HCT116 (cell line): ENCODE data around the gene FUT6. TPM values are rescaled to one million over a fixed set of nuclear protein-coding genes. Genes with fewer than 3 reads are reported as not detected.
"Not testable (repeated sequence)": the region's sequence is repeated elsewhere in the genome, so short reads cannot be mapped to it uniquely, and the experiment has no call there.

Experiments used
- ATAC-seq: fragments of 200-7000 bp; cut with Tn5 transposase; 2 replicates; pipeline ENCODE4 v1.9.1; 2020; ENCODE audit warnings: mild to moderate bottlenecking, moderate library complexity
- BruUV-seq: library from RNA; stranded (reverse); fragments of 400-500 nt; replicated peaks from 2 replicates; lab custom pipeline; 2021; lab: Mats Ljungman, UMichigan
- CTCF ChIA-PET: fragments of 300-600 bp; sonication (Branson Sonifier 250); formaldehyde crosslinking; loops from one replicate; lab custom pipeline; 2021; ENCODE audit warnings: antibody characterized with exemption; lab: Charles Lee
- POLR2A ChIA-PET: fragments of 300-600, 350-600 bp; sonication (Branson Sonifier 250); formaldehyde crosslinking; loops from one replicate; lab custom pipeline; 2021; ENCODE audit warnings: antibody characterized with exemption; lab: Charles Lee
- RAD21 ChIA-PET, 2 experiments: fragments of 300-600 bp; sonication (Branson Sonifier 250); formaldehyde crosslinking; loops; one replicate each; lab custom pipeline; 2023; ENCODE audit warnings: low total read pairs in 2 of 2; ENCODE audit not compliant: uncharacterized antibody in 2 of 2, unreplicated experiment in 2 of 2, low non-redundant PET in 1 of 2; lab: Charles Lee
- DNase-seq: peaks from one replicate; pipeline ENCODE4 v3.0.0-alpha.2; 2010; ENCODE audit warnings: low read depth, low spot score
- H2AFZ ChIP-seq: fragments of 200-600 bp; shearing (Covaris generic), sonication (generic); 2 replicates; pipeline ENCODE4 v1.6.1; 2017; ENCODE audit warnings: low read depth, mixed run types, mixed read lengths, antibody characterized with exemption, low read length; ENCODE audit not compliant: poor library complexity, severe bottlenecking
- H3K27ac ChIP-seq: 2 replicates; pipeline ENCODE4 v1.5.1; 2012; ENCODE audit warnings: low read depth, low read length
- H3K27me3 ChIP-seq: fragments of 200-600 bp; sonication (generic); 2 replicates; pipeline ENCODE4 v1.6.1; 2016; ENCODE audit warnings: mixed run types, low read length, mixed read lengths; ENCODE audit not compliant: insufficient read depth
- H3K36me3 ChIP-seq, 2 experiments: fragments of 200-500 bp in 1 of 2; fragments of 200-600 bp in 1 of 2; sonication (Bioruptor generic) in 1 of 2; sonication (generic) in 1 of 2; 2 replicates each; pipeline versions ENCODE4 v1.5.1 to v1.6.1; 2014 to 2016; ENCODE audit warnings: low read length in 2 of 2, inconsistent platforms in 1 of 2, mixed read lengths in 1 of 2, mixed run types in 1 of 2; ENCODE audit not compliant: insufficient read depth in 2 of 2, control insufficient read depth in 1 of 2
- H3K4me1 ChIP-seq, 2 experiments: fragments of 200-600 bp in 1 of 2; sonication (generic) in 1 of 2; 2 replicates each; pipeline versions ENCODE4 v1.5.1 to v1.6.1; 2012 to 2017; ENCODE audit warnings: low read length in 2 of 2, inconsistent platforms in 1 of 2, mild to moderate bottlenecking in 1 of 2, mixed read lengths in 1 of 2, mixed run types in 1 of 2, moderate library complexity in 1 of 2; ENCODE audit not compliant: insufficient read depth in 2 of 2, control insufficient read depth in 1 of 2
- H3K4me2 ChIP-seq: fragments of 200-600 bp; sonication (generic); 2 replicates; pipeline ENCODE4 v1.6.1; 2017; ENCODE audit warnings: mixed run types, low read length, mixed read lengths
- H3K4me3 ChIP-seq, 2 experiments: fragments of 200-600 bp in 1 of 2; sonication (generic) in 1 of 2; replicated peaks in 1 of 2; 2 replicates each; pipeline ENCODE4 v1.5.1; 2011 to 2016; ENCODE audit warnings: low read length in 2 of 2, control low read depth in 1 of 2, low read depth in 1 of 2, mild to moderate bottlenecking in 1 of 2, mixed read lengths in 1 of 2, mixed run types in 1 of 2
- H3K79me2 ChIP-seq: fragments of 200-600 bp; sonication (generic); 2 replicates; pipeline ENCODE4 v1.6.1; 2017; ENCODE audit warnings: mild to moderate bottlenecking, mixed run types, low read length, moderate library complexity, mixed read lengths; ENCODE audit not compliant: insufficient read depth
- H3K9ac ChIP-seq: fragments of 200-600 bp; sonication (generic); 2 replicates; pipeline ENCODE4 v1.6.1; 2016; ENCODE audit warnings: low read length, mixed read lengths
- H3K9me2 ChIP-seq: fragments of 200-600 bp; sonication (generic), shearing (Covaris generic); 2 replicates; pipeline ENCODE4 v1.6.1; 2017; ENCODE audit warnings: mixed run types, mild to moderate bottlenecking, moderate library complexity; ENCODE audit not compliant: insufficient read depth
- H3K9me3 ChIP-seq, 2 experiments: fragments of 200-500 bp in 1 of 2; fragments of 200-600 bp in 1 of 2; sonication (Bioruptor generic) in 1 of 2; sonication (generic) in 1 of 2; 2 replicates each; pipeline ENCODE4 v1.6.1; 2014 to 2017; ENCODE audit warnings: low read length in 2 of 2, mixed read lengths in 2 of 2, inconsistent platforms in 1 of 2, low read depth in 1 of 2, mild to moderate bottlenecking in 1 of 2, mixed run types in 1 of 2, moderate library complexity in 1 of 2; ENCODE audit not compliant: control insufficient read depth in 1 of 2, insufficient read depth in 1 of 2
- H4K20me1 ChIP-seq: fragments of 200-600 bp; sonication (generic), shearing (Covaris generic); 2 replicates; pipeline ENCODE4 v1.6.1; 2017; ENCODE audit warnings: mixed run types, mild to moderate bottlenecking, moderate library complexity; ENCODE audit not compliant: insufficient read depth
- EZH2 ChIP-seq: fragments of 200-600 bp; sonication (generic); IDR thresholded peaks from 2 replicates; pipeline ENCODE4 v1.6.1; 2017; ENCODE audit warnings: antibody characterized with exemption, mixed run types
- POLR2A ChIP-seq: IDR thresholded peaks from 2 replicates; pipeline ENCODE4 v1.7.0; 2011; ENCODE audit warnings: borderline replicate concordance; ENCODE audit not compliant: insufficient read depth, insufficient read length; ENCODE audit errors: extremely low read depth
- TCF7L2 ChIP-seq: IDR thresholded peaks from 2 replicates; pipeline ENCODE4 v1.7.0; 2011; ENCODE audit warnings: borderline replicate concordance, inconsistent platforms; ENCODE audit not compliant: insufficient read depth, insufficient read length; ENCODE audit errors: extremely low read depth
- ZNF274 ChIP-seq: fragments of 200-500 bp; sonication (Bioruptor generic); IDR thresholded peaks from 2 replicates; pipeline ENCODE4 v1.6.1; 2014; ENCODE audit warnings: mild to moderate bottlenecking, low read depth, low read length, inconsistent platforms
- intact Hi-C: fragments of 100-400 bp; cut with micrococcal nuclease; formaldehyde crosslinking; loops from 2 replicates; pipeline ENCODE4 v1.10.0; 2022
- total RNA-seq: library from RNA; stranded (reverse); gene quantifications from one replicate; pipeline ENCODE4 v1.2.1, GENCODE V29; 2021; ENCODE audit not compliant: unreplicated experiment
- TF ChIP-seq, protein P1 (sequence below): IDR thresholded peaks from 2 replicates; pipeline ENCODE4 v1.6.1; 2012; ENCODE audit warnings: low read depth
- TF ChIP-seq, protein P2 (sequence below): IDR thresholded peaks from 2 replicates; pipeline ENCODE4 v1.6.1; 2012

FUT6 gene
- total RNA-seq, 1 experiment from 2014 or later = not detected

DNA sequence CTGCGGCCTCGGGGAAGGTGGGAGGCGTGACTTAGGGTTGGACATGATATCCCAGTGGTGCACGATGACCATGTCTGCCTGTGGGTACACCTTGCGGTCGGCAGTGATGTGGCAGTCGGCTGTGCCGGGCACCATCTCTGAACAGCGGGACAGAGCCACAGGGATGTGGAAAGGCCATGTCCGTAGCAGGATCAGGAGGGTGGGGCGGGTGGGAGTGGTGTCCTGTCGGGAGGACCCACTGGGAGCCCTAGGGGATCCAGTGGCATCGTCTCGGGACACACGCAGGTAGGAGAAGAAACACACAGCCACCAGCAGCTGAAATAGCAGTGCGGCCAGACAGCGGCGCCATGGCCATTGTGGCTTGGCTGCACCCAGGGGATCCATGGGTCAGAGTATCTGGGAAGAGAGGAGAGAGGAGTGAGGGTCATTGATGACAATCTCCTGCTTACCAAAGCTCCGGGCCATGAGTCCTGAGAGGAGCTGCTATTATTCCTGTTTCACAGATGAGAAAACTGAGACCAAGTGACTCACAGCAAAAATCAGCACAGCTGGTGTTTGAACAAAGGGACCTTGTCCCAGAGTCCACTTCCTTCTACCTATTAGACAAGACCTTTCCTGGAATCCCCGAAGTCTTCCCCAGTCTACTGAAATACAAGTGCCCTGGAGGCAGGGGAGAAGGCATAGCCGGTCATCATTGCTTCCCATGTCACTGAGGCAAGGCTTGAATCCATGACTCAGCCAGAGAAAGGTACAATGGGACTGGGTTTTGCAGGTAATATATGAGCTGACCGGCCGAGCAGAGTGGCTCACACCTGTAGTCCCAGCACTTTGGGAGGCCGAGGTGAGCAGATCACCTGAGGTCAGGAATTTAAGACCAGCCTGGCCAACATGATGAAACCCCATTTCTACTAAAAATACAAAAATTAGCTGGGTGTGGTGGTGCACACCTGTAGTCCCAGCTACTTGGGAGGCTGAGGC, 5.2 kb upstream of the FUT6 start (continued):
- TF ChIP-seq, protein P1, sequence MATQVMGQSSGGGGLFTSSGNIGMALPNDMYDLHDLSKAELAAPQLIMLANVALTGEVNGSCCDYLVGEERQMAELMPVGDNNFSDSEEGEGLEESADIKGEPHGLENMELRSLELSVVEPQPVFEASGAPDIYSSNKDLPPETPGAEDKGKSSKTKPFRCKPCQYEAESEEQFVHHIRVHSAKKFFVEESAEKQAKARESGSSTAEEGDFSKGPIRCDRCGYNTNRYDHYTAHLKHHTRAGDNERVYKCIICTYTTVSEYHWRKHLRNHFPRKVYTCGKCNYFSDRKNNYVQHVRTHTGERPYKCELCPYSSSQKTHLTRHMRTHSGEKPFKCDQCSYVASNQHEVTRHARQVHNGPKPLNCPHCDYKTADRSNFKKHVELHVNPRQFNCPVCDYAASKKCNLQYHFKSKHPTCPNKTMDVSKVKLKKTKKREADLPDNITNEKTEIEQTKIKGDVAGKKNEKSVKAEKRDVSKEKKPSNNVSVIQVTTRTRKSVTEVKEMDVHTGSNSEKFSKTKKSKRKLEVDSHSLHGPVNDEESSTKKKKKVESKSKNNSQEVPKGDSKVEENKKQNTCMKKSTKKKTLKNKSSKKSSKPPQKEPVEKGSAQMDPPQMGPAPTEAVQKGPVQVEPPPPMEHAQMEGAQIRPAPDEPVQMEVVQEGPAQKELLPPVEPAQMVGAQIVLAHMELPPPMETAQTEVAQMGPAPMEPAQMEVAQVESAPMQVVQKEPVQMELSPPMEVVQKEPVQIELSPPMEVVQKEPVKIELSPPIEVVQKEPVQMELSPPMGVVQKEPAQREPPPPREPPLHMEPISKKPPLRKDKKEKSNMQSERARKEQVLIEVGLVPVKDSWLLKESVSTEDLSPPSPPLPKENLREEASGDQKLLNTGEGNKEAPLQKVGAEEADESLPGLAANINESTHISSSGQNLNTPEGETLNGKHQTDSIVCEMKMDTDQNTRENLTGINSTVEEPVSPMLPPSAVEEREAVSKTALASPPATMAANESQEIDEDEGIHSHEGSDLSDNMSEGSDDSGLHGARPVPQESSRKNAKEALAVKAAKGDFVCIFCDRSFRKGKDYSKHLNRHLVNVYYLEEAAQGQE = no peak
- TF ChIP-seq, protein P2, sequence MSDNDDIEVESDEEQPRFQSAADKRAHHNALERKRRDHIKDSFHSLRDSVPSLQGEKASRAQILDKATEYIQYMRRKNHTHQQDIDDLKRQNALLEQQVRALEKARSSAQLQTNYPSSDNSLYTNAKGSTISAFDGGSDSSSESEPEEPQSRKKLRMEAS = no peak
- TF ChIP-seq EZH2 = no peak
- no peak for TF ChIP-seq ZNF274

DNA sequence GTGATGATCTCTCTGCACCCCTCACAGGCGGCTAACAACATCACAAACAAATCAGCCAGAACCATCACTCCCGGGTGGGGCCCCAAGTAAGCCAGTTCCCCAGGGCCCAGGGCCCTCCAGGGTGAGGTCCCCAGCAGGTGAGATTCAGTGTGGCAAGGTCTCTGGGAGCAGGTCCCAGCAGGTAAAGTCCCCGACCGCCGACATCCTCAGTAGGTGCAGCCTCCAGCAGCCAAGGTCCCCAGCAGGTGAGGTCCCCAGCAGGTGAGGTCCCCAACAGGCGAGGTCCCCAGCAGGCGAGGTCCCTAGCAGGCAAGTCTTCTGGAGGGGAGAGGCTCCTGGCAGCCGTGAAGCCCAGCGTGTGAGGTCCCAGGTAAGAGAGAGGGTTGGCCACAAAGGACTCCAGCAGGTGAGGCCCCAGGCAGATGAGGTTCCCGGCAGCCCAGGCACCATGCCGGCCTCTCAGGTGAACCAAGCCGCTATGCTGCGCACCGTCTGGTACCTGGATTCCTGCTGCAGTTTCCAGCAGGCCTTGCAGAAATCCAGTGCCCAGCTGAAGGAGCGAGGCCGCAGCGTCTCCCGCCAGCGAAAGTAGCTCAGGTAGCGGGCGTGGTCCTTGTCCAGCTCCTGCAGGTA, 3.9 kb upstream of the FUT6 start:
- H2AFZ ChIP-seq = no peak overlapping the region
- TF ChIP-seq TCF7L2 (no peak), POLR2A (no peak)
- TF ChIP-seq, all 23 proteins: peak for 0
- ChIA-PET CTCF (no interaction called here), RAD21 (no interaction called here), POLR2A (no interaction called here)
- no peaks in the 10 kb centered on the region for H3K79me2 ChIP-seq
- no peaks in the 10 kb centered on the region for H3K9me2 ChIP-seq
- H3K27ac ChIP-seq = no peak overlapping the region
- H4K20me1 ChIP-seq = no peaks in the 10 kb centered on the region
- no peak overlapping the region for H3K4me2 ChIP-seq
- H3K4me3 ChIP-seq = no peak overlapping the region
- peaks cover 4 to 11% of the 10 kb centered on the region in 2 experiments; a peak in 2 of 4 replicates for H3K4me1 ChIP-seq
- H3K9ac ChIP-seq = no peak overlapping the region
- intact Hi-C loops = no loop called here
- no peaks in the 10 kb centered on the region for H3K36me3 ChIP-seq
- DNase-seq = no peak
- H3K9me3 ChIP-seq = no peaks in the 10 kb centered on the region
- no TSS peak for BruUV-seq
- no peak for ATAC-seq
- H3K27me3 ChIP-seq = no peaks in the 10 kb centered on the region

DNA sequence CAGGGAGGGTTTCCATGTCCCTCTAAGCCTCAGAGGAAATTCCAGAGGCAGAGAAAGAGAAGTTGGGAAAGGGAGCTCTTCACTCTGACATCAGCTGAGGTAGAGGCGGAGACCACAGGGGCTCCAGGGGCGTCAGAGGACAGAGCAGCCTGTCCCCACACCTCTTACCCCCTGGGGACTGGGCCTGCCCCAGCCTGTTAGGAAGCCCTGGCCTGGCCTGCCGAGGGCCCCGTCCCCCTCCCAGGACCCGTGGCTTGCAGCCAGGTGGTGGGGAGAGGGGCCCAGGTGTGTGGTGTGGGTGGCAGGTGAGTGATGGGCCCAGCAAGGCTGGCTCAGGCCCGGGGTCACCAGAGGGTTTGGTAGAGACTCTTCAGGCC, 2.2 kb upstream of the FUT6 start:
- DNase-seq, ATAC-seq, H3K4me3 ChIP-seq, H3K27ac ChIP-seq, H3K9me3 ChIP-seq, H4K20me1 ChIP-seq, RAD21 ChIA-PET, H3K9ac ChIP-seq, H3K36me3 ChIP-seq, H2AFZ ChIP-seq, intact Hi-C loops, H3K79me2 ChIP-seq, BruUV-seq, H3K27me3 ChIP-seq, H3K4me2 ChIP-seq, H3K9me2 ChIP-seq: not testable (repeated sequence)
- CTCF ChIA-PET = interaction anchor here (0.9 kb wide), 1 partner anchor 14 kb away, joined by 3 read pairs; no protein-coding TSS in a partner anchor
- POLR2A ChIA-PET = interaction anchor here (4.5 kb wide), 1 partner anchor 13 kb away, joined by 28 read pairs; no protein-coding TSS in a partner anchor
- H3K4me1 ChIP-seq = peaks cover 9 to 18% of the 10 kb centered on the region in 2 experiments; a peak in 2 of 4 replicates
